ENCODE data around the gene SLC30A2.

- no peak for TF ChIP-seq POLR2A (IDR thresholded peaks at IDR 0.05)
- TF ChIP-seq, protein P1, sequence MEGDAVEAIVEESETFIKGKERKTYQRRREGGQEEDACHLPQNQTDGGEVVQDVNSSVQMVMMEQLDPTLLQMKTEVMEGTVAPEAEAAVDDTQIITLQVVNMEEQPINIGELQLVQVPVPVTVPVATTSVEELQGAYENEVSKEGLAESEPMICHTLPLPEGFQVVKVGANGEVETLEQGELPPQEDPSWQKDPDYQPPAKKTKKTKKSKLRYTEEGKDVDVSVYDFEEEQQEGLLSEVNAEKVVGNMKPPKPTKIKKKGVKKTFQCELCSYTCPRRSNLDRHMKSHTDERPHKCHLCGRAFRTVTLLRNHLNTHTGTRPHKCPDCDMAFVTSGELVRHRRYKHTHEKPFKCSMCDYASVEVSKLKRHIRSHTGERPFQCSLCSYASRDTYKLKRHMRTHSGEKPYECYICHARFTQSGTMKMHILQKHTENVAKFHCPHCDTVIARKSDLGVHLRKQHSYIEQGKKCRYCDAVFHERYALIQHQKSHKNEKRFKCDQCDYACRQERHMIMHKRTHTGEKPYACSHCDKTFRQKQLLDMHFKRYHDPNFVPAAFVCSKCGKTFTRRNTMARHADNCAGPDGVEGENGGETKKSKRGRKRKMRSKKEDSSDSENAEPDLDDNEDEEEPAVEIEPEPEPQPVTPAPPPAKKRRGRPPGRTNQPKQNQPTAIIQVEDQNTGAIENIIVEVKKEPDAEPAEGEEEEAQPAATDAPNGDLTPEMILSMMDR (IDR thresholded peaks at IDR 0.05): no peak
Observed at GRCh38 chr1:26017606-26018005, 28.3 kb downstream of the SLC30A2 start.

Data from esophagus squamous epithelium (tissue), 4 donors.